Measurements from ENCODE around the gene RBM7.

DNA sequence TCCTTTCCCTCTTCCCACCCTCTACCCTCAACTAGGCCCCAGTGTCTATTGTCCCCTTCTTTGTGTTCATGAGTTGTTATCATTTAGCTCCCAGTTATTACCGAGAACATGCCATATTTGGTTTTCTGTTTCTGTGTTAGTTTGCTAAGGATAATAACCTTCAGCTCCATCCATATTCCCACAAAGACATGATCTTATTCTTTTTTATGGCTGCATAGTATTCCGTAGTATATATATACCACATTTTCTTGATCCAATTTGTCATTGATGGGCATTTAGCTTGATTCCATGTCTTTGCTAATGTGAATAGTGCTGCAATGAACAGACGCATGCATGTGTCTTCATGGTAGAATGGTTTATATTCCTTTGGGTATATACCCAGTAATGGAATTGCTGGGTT lies 18.0 kb upstream of the RBM7 start:
- TF ChIP-seq, protein P1, sequence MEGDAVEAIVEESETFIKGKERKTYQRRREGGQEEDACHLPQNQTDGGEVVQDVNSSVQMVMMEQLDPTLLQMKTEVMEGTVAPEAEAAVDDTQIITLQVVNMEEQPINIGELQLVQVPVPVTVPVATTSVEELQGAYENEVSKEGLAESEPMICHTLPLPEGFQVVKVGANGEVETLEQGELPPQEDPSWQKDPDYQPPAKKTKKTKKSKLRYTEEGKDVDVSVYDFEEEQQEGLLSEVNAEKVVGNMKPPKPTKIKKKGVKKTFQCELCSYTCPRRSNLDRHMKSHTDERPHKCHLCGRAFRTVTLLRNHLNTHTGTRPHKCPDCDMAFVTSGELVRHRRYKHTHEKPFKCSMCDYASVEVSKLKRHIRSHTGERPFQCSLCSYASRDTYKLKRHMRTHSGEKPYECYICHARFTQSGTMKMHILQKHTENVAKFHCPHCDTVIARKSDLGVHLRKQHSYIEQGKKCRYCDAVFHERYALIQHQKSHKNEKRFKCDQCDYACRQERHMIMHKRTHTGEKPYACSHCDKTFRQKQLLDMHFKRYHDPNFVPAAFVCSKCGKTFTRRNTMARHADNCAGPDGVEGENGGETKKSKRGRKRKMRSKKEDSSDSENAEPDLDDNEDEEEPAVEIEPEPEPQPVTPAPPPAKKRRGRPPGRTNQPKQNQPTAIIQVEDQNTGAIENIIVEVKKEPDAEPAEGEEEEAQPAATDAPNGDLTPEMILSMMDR (conservative IDR thresholded peaks at IDR 0.05; ENCODE audit: low read length): no peak
- TF ChIP-seq EZH2phosphoT487 (IDR thresholded peaks at IDR 0.05; ENCODE audit: borderline replicate concordance): no peak

Data from Loucy (cell line).